ENCODE results near the gene VAV1.
"Not testable (repeated sequence)": the region's sequence is repeated elsewhere in the genome, so short reads cannot be mapped to it uniquely, and the experiment has no call there.

VAV1 gene

GRCh38 chr19:6761053-6761676, 11.3 kb upstream of the VAV1 start:
- no peak for DNase-seq

GRCh38 chr19:6762253-6762797, 10.2 kb upstream of the VAV1 start:
- DNase-seq: not testable (repeated sequence)

GRCh38 chr19:6765738-6766356, 6.7 kb upstream of the VAV1 start:
- peak; percentile 55 for DNase-seq

- DNase-seq: no peak
Measured at GRCh38 chr19:6766357-6767080, 6.0 kb upstream of the VAV1 start.

- DNase-seq: no peak
Measured at GRCh38 chr19:6767081-6767356, 5.5 kb upstream of the VAV1 start.

- peak; percentile 92 for DNase-seq
Measured at GRCh38 chr19:6767357-6768235, 4.9 kb upstream of the VAV1 start, which contains the start of gene SH2D3A. Gene SH2D3A (minus strand): TSS chr19:6767435. CDS start chr19:6763748, 3,687 bp downstream.

- DNase-seq: no peak
Measured at GRCh38 chr19:6768236-6768785, 4.2 kb upstream of the VAV1 start.

GRCh38 chr19:6769006-6769619, 3.4 kb upstream of the VAV1 start:
- no peak for DNase-seq

GRCh38 chr19:6771648-6772027, 870 bp upstream of the VAV1 start:
- not testable (repeated sequence) for DNase-seq

GRCh38 chr19:6772866-6773322, 386 bp downstream of the VAV1 start:
- no peak for DNase-seq

- DNase-seq: no peak
Measured at GRCh38 chr19:6773323-6773931, 919 bp downstream of the VAV1 start.

- no peak for DNase-seq
Measured at GRCh38 chr19:6774821-6775707, 2.6 kb downstream of the VAV1 start.

GRCh38 chr19:6776045-6776444, 3.5 kb downstream of the VAV1 start:
- not testable (repeated sequence) for DNase-seq

- no peak for DNase-seq
Measured at GRCh38 chr19:6776999-6777398, 4.5 kb downstream of the VAV1 start.

- no peak for DNase-seq
Measured at GRCh38 chr19:6777434-6777833, 4.9 kb downstream of the VAV1 start.

- DNase-seq: no peak
Measured at GRCh38 chr19:6778386-6778785, 5.9 kb downstream of the VAV1 start.

GRCh38 chr19:6779206-6779605, 6.7 kb downstream of the VAV1 start:
- no peak for DNase-seq

GRCh38 chr19:6787393-6787792, 14.9 kb downstream of the VAV1 start:
- no peak for DNase-seq

GRCh38 chr19:6788896-6789295, 16.4 kb downstream of the VAV1 start:
- DNase-seq: no peak

Data from NCI-H2029 treated with DMSO at 0.1 percent for 48 hours (cell line).